ENCODE measurements around the gene RGSL1. TPM values are rescaled to one million over a fixed set of nuclear protein-coding genes. Genes with fewer than 3 reads are reported as not detected.
"Not testable (repeated sequence)": the region's sequence is repeated elsewhere in the genome, so short reads cannot be mapped to it uniquely, and the experiment has no call there.

The RGSL1 gene
- total RNA-seq, 1 experiment from 2014 or later, result not detected

DNA sequence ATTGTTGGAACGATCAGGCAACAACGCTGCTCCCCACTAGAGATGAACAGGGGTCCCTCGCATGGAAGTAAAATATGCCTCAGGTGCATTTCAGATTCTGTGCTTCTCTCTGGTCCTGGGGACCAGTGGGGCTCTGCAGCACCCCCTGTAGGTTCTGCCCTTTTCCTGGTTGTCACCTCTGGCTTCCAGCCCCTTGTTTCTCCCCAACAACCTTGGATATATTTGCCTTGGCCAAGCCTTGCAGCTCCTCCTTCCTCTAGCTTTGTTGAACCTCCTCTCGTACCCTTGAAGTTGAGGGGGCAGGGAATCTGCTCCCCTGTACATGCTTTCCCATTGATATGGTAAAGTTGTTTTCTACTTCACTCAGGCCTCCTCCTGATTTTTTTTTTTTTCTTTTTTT is 5.4 kb upstream of the RGSL1 start:
- no peaks in the 10 kb centered on the region for H4K20me1 ChIP-seq (ENCODE audit: low read length)
- CTCF ChIA-PET, result interaction anchor here (0.7 kb wide), 1 partner anchor 31 kb away, joined by 5 read pairs; no protein-coding TSS in a partner anchor
- intact Hi-C loops (cut with micrococcal nuclease), result no loop called here

GRCh38 chr1:182446033-182446669 is 3.8 kb upstream of the RGSL1 start:
- peak overlapping the region; percentile 36; the same call in 1 of the 2 replicates for H3K4me2 ChIP-seq (ENCODE audit: low read length)
- POLR2A ChIA-PET (ENCODE audit: unreplicated experiment), result no interaction called here
- H3K79me2 ChIP-seq (ENCODE audit: low read length), result no peaks in the 10 kb centered on the region

More for the DNA sequence above, 5.4 kb upstream of the RGSL1 start:
- 0 out of 2 replicates have a peak, but pooled peaks cover 7% of the 10 kb centered on the region for H3K27me3 ChIP-seq (ENCODE audit: low read length)
- ATAC-seq, result no peak
- no peaks in the 10 kb centered on the region for H3K36me3 ChIP-seq (ENCODE audit: low read depth, low read length)
- H3K9me3 ChIP-seq (ENCODE audit: low read length), result no peaks in the 10 kb centered on the region
- H3K4me3 ChIP-seq (ENCODE audit: low read length), result no peak overlapping the region
- no peaks in the 10 kb centered on the region for H3K4me1 ChIP-seq (ENCODE audit: insufficient read depth, low read length)
- no peak overlapping the region for H3K9ac ChIP-seq (ENCODE audit: low read length)
- H3K4me2 ChIP-seq (ENCODE audit: low read length), result no peak overlapping the region
- DNase-seq, result no peak
- H2AFZ ChIP-seq (ENCODE audit: low read length), result no peak overlapping the region
- no peaks in the 10 kb centered on the region for H3K9me2 ChIP-seq (replicated peaks; ENCODE audit: low read length)
- BruUV-seq (replicated peaks), result no TSS peak
- POLR2A ChIA-PET (ENCODE audit: unreplicated experiment), result no interaction called here
- TF ChIP-seq, protein P1, sequence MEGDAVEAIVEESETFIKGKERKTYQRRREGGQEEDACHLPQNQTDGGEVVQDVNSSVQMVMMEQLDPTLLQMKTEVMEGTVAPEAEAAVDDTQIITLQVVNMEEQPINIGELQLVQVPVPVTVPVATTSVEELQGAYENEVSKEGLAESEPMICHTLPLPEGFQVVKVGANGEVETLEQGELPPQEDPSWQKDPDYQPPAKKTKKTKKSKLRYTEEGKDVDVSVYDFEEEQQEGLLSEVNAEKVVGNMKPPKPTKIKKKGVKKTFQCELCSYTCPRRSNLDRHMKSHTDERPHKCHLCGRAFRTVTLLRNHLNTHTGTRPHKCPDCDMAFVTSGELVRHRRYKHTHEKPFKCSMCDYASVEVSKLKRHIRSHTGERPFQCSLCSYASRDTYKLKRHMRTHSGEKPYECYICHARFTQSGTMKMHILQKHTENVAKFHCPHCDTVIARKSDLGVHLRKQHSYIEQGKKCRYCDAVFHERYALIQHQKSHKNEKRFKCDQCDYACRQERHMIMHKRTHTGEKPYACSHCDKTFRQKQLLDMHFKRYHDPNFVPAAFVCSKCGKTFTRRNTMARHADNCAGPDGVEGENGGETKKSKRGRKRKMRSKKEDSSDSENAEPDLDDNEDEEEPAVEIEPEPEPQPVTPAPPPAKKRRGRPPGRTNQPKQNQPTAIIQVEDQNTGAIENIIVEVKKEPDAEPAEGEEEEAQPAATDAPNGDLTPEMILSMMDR (conservative IDR thresholded peaks at IDR 0.05; ENCODE audit: low read depth, low read length), result no peak
- no peak for TF ChIP-seq EZH2phosphoT487 (IDR thresholded peaks at IDR 0.05; ENCODE audit: borderline replicate concordance, low read length)
- no peak for TF ChIP-seq EZH2 (IDR thresholded peaks at IDR 0.05; ENCODE audit: low read length, unreplicated experiment)
- no peaks in the 10 kb centered on the region for H3K79me2 ChIP-seq (ENCODE audit: low read length)
- no peaks in the 10 kb centered on the region for H3F3A ChIP-seq (ENCODE audit: low read length, unreplicated experiment)
- no peak overlapping the region for H3K27ac ChIP-seq (ENCODE audit: low read length)

GRCh38 chr1:182447124-182447523 is 2.8 kb upstream of the RGSL1 start:
- H3K4me1 ChIP-seq (ENCODE audit: insufficient read depth, low read length); H3K4me2 ChIP-seq (ENCODE audit: low read length); H3K9me3 ChIP-seq (ENCODE audit: low read length); CTCF ChIA-PET; POLR2A ChIA-PET (ENCODE audit: unreplicated experiment); BruUV-seq (replicated peaks); H3K4me3 ChIP-seq (ENCODE audit: low read length); H3K79me2 ChIP-seq (ENCODE audit: low read length); H3K27me3 ChIP-seq (ENCODE audit: low read length); H2AFZ ChIP-seq (ENCODE audit: low read length); H3K9me2 ChIP-seq (replicated peaks; ENCODE audit: low read length); ATAC-seq; H3K9ac ChIP-seq (ENCODE audit: low read length); H3F3A ChIP-seq (ENCODE audit: low read length, unreplicated experiment); H4K20me1 ChIP-seq (ENCODE audit: low read length); H3K36me3 ChIP-seq (ENCODE audit: low read depth, low read length); H3K27ac ChIP-seq (ENCODE audit: low read length); intact Hi-C loops (cut with micrococcal nuclease); DNase-seq: not testable (repeated sequence)

More at GRCh38 chr1:182446033-182446669, 3.8 kb upstream of the RGSL1 start:
- ATAC-seq (peak; percentile 37), DNase-seq (peak; percentile 57)
- H3K9me3 ChIP-seq (ENCODE audit: low read length), result no peaks in the 10 kb centered on the region
- H2AFZ ChIP-seq (ENCODE audit: low read length), result peak overlapping the region; percentile 52
- no peak overlapping the region for H3K27ac ChIP-seq (ENCODE audit: low read length)
- H3K9ac ChIP-seq (ENCODE audit: low read length), result no peak overlapping the region
- H3K4me1 ChIP-seq (ENCODE audit: insufficient read depth, low read length), result no peaks in the 10 kb centered on the region
- no peaks in the 10 kb centered on the region for H3K36me3 ChIP-seq (ENCODE audit: low read depth, low read length)
- intact Hi-C loops (cut with micrococcal nuclease), result loop anchor here (1.0 kb wide), 2 partner anchors 149 to 338 kb away; no protein-coding TSS in a partner anchor
- no peak for TF ChIP-seq EZH2 (IDR thresholded peaks at IDR 0.05; ENCODE audit: low read length, unreplicated experiment)
- TF ChIP-seq, protein P1 (conservative IDR thresholded peaks at IDR 0.05; ENCODE audit: low read depth, low read length), result peak; percentile 72
- H4K20me1 ChIP-seq (ENCODE audit: low read length), result no peaks in the 10 kb centered on the region
- peak overlapping the region; percentile 19; the same call in 1 of the 2 replicates for H3K4me3 ChIP-seq (ENCODE audit: low read length)
- no TSS peak for BruUV-seq (replicated peaks)
- H3K27me3 ChIP-seq (ENCODE audit: low read length), result 0 out of 2 replicates have a peak, but pooled peaks cover 7% of the 10 kb centered on the region
- H3F3A ChIP-seq (ENCODE audit: low read length, unreplicated experiment), result no peaks in the 10 kb centered on the region
- CTCF ChIA-PET, result no interaction called here
- H3K9me2 ChIP-seq (replicated peaks; ENCODE audit: low read length), result no peaks in the 10 kb centered on the region
